ENCODE measurements around the gene CLIC5.
A peak's percentile ranks its signal among the peaks of the same experiment; 100 is the strongest.
"Not testable (repeated sequence)": the region's sequence is repeated elsewhere in the genome, so short reads cannot be mapped to it uniquely, and the experiment has no call there.

The CLIC5 gene

GRCh38 chr6:45927421-45928320 is 88.0 kb downstream of the CLIC5 start:
- no peak for DNase-seq (ENCODE audit: low spot score)

DNA sequence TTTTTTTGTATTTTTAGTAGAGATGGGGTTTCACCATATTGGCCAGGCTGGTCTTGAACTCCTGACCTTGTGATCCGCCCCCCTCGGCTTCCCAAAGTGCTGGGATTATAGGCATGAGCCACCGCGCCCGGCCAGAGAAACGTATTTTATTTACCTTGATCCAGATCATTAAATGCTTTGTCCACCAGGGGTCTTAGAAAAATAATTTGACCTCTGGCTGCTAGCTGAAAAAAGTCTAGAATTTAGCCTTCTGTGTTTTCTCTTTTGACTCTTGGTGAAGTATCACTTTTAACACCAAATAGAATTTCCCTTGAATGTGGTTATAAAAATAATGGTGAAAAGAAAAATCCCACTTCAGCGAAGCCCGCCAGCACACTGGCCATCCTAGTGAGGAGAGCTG is 89.2 kb downstream of the CLIC5 start:
- not testable (repeated sequence) for DNase-seq (ENCODE audit: low spot score)

GRCh38 chr6:45924763-45925342 is 90.8 kb downstream of the CLIC5 start:
- DNase-seq (ENCODE audit: low spot score): no peak

GRCh38 chr6:45923831-45924391 is 91.7 kb downstream of the CLIC5 start:
- no peak for DNase-seq (ENCODE audit: low spot score)

DNA sequence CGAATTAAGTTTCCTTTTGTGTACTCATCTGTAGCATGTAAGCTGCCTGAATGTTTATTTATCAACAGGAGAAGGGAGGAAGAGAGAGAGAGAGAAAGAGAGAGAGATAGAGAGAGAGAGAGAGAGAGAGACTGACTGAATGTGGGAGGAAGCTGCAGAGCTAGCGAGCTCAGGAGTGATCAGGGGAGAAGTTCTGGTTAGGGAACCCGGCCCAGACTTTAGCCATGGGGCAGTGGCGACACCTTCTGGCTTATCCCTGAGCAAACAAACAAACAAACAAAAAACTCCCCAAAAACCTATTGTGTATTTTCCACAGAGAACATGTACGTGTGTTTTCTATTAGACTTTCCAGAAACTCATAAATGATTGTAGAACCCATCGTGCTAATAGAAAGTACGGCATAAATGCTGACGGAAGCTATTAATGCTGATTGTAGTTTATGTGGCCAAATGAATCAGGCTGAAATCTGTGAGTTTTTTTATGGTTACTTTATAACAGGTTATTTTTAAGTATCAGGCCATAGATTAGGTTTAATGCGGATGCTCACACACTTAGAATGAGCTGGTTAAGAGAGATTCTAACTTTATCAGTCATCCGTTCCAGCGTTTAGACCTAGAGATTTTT is 92.8 kb downstream of the CLIC5 start:
- peak; percentile 47 for DNase-seq (ENCODE audit: low spot score)

DNA sequence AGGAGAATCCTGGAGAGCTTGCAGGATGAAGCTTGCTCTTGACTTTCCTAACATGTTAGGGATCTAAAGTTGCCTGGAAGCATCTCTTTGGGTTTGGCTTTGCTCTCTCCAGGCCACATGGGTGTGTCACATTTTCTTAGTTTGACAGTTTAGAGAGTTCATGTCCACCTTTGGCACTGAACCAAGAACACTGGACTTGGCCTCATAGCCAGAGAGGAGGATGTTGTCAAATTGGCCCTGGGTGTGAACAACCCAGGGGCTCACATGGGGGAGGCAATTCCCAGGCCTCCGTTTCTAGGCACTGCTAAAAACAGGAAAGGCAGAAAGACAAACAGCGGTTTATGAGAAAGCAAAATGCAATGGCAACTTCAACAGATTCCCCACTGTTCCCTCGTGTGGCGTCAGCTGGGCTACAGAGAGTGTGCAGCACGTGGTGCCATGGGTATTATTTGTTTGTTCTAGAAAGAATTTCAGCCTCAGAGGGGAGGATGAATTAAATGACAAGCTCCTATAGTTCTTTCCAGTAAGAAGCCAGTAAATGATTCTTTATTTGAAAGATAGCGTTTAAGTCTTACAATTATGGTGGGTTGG is 93.9 kb downstream of the CLIC5 start:
- DNase-seq (ENCODE audit: low spot score): no peak

DNA sequence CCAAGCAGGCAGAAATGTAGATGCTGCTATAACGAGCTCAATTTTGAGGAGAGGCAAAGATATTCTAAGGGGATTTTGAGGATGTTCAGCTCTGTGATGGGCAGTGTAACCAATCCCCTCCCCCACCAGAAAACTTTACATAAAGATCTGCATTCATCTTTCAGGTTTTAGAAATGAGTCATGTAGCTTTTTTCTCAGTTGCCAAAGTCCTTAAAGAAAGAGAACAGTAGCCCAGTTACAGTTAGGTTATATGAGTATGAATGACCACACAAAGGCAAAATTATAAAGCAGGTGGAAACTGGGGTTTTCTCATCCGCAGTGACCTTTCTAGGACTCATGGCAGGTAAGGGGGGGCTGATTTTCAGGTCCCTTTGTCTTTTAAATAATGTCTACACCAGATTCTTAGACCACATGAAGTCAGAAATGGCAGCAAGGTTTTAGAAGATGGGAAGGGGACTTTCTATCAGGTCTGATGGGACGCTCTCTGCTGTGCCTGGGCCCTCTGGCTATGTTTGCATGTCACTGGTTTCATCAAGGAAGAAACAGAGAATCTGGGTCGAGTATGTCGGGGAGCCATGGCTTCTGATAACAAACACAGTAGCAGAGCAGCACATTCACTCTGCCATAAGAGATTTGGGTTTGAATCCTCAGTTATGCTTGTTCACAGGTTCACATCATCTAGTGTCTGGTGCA is 94.7 kb downstream of the CLIC5 start:
- no peak for DNase-seq (ENCODE audit: low spot score)

DNA sequence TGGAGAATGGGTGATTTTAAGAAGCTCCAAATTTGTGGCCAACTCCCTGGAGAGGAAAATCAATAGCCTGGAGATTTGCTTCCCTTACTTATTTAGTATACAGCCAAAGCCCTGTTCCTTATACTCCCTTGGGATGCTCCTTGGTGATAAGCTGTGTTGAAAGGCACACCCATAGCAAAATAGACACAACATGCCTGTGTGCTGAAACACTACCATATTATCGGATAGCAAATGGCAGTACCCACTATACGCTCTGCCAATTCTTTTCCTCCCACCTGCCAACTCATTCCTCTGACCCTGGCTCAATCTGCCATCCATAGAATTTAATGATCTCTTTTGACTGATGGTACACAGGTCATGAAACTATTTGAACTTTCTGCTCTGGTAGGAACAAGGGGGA is 98.2 kb downstream of the CLIC5 start:
- DNase-seq (ENCODE audit: low spot score): no peak

DNA sequence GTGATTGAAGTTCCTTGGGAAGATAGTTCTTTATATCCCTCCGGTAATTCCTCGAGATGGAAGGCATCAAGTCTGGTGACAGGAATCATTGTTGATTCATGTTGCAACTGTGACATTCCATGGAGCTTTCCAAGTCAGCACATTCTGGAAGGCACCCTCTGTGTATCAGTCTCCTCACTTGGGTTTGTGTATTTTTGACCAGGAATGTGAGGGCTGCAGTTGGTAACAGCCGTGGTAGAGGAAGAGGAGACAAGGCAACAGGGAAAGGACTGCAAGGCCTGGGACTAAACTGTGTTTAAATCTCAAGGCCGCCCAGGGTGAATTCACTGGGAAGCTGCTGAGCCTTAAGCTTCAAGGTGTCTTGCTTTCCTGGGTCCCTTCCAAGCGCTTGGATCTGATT is 99.0 kb downstream of the CLIC5 start:
- no peak for DNase-seq (ENCODE audit: low spot score)

GRCh38 chr6:45915780-45916468 is 99.7 kb downstream of the CLIC5 start:
- DNase-seq (ENCODE audit: low spot score): no peak

DNA sequence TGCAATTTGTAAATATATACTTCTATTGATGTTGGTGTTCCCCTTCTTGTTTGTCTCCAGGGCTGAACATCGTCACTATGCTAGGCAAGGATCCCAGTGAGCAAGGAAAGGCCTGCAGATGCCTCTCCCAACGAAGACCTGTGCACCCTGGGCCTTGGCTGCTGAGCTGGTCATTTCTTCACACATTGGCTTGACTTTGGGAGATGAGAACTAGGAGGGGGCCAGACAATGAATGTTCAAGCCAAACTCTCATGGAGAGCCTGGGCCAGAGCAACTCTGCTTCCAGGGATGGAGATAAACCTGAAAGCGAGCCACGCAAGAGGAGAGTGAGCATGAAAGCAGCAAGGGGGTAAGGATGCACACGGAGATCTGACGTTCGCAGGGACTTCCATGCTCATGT is 104.0 kb downstream of the CLIC5 start:
- no peak for DNase-seq (ENCODE audit: low spot score)

DNA sequence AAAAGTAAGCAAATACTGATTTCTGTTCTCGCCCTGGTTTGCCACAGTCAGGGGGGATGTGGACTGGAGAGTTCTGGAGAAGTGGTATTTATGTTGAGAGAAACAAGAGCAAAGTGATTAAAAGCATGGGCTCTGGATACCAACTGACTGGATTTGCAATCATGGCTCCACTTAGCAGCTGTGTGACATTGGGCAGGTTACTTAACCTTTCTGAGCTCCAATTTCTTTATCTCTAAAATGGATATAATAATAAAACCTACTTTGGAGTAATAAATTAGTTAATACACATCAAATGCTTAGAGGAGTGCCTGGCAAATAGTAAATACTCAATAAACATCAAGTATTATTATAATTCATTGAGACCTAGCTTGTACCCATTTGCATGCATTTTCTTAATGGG is 111.7 kb downstream of the CLIC5 start:
- no peak for DNase-seq (ENCODE audit: low spot score)

DNA sequence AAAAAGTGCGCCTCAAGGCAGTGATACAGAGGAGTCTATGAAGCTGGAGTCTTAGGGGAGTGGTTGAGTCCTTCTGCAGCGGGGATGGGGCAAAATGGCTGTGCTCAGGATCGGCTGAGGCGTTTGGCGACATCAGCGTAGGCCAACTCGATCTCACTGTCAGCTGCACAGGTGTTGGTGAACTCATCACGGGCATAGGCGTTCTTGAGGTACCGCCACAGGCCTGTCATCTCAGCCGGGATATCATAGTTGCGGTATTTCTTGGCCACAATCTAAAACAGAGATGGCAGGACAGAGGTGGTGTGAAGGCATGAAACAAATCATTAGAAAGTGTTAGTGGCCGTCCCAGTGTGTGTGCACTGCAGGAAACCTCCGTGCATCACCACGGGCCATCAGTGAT is 112.7 kb downstream of the CLIC5 start:
- no peak for DNase-seq (ENCODE audit: low spot score)

- DNase-seq (ENCODE audit: low spot score): no peak
These were observed 113.7 kb downstream of the CLIC5 start for GRCh38 chr6:45901767-45902650.

DNA sequence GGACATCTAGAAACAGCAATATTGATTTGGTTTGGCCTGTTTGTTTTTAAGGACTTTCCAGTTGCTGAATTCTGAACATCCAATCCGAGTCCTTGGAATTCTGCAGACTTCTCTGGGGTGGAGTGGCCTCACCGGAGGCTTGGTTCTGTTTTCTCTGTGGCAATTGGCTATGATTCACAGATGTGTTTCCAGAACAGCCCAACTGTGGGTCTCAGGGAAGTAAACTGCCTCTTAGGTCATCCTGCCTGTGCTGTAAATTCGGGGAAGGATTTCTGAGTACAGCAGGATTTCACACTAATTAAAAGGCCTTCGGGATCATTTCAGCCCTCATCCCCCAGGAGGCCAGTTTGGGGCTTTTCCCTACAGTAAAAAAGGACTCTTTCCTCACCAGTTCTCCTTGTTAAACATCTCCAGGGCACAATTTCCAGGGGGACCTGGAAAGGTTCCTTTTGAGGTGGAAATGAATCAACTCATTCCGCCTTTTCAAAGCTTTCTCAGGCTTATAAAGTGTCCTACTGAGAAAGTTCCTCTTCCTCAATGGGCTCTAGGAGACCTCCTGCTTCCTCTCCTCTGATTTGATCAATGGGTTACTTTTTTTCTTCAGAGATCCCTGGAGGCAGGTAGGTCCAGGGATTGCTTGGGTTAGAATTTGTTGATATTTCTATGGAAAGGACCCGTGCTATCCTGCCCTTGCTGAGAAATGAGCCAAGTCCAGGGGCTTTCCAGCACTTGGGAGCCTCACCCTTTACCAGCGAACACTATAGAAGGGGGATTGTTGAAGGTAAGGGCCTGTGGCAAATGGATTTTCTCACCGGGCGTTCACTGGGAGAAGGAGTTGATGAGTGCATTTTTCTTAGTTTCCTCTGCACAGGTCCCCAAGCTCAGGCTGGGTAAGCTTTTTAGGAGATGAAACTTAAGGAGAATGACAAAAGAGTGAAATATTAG is 114.6 kb downstream of the CLIC5 start:
- no peak for DNase-seq (ENCODE audit: low spot score)

GRCh38 chr6:45899683-45899946 is 116.0 kb downstream of the CLIC5 start:
- DNase-seq (ENCODE audit: low spot score): no peak

DNA sequence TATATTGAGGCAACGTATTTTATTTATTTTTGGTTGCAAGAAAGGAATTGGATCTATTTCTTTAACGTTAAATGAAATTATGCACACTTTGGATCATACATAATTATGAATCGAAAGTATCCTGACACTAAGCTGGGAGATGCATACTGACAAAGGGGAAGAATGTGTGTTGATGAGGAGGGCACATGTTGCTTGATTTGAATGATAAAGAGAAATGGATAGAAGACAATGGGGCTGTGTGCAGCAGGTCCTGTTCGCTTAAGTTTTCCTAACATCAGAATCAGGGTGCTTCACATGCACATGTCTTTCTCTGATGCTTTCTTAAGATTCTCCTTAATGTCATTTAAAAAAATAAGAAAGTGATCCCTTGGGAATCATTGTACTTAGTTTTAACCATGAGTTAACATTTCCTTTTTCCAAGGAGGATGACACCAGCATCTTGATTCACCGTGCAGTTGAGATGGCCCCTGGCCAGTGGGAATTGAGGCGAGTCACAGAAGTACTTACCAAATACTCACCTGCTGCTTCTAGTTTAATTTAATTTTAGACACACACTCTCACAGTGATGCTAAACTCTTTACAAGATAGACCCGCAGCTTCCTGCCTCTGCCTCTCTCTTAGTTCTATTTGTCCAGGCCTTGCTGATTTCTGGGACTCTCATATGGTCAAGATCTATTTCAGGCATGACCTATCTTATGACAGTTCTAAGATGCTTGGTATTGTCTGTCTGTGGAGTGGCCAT is 116.5 kb downstream of the CLIC5 start:
- no peak for DNase-seq (ENCODE audit: low spot score)

DNA sequence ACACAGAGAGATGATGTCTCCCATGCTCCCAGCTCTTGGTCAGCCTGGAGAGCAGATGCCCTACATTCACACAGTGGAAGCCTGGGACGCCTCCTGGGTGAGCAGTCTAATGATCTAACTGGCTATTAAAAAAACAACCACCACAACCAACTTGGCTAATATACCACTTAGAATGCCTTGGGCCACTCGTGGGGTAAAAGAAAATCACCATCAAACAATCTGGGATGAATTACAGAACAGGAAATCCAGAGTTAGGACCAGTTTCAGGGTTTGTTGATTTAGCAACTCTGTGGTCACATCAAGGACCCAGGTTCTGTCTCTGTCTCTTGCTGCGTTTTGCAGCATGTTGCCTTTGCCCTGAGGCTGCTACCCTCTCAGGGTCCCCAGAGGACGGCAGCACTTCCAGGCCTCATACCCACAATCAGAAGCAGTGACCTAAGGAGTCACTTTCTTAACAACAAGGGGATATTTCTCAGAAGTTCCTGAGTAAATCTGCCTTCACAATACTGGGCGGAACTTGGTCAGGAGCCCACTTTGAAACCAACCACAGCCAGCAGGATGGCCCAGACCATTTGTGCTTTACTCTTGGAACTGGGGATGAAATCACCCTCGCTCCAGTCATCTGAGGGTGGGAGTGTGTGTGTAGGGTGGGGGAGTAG is 118.7 kb downstream of the CLIC5 start:
- DNase-seq (ENCODE audit: low spot score): no peak
